HG02610 (cell line): ENCODE results near the gene TRAPPC5.

Experiments used
- ATAC-seq: cut with Tn5 transposase; IDR thresholded peaks from one replicate; pipeline ENCODE4 v1.9.1; 2021; ENCODE audit warnings: mild to moderate bottlenecking, moderate library complexity; ENCODE audit not compliant: unreplicated experiment

TRAPPC5 gene

DNA sequence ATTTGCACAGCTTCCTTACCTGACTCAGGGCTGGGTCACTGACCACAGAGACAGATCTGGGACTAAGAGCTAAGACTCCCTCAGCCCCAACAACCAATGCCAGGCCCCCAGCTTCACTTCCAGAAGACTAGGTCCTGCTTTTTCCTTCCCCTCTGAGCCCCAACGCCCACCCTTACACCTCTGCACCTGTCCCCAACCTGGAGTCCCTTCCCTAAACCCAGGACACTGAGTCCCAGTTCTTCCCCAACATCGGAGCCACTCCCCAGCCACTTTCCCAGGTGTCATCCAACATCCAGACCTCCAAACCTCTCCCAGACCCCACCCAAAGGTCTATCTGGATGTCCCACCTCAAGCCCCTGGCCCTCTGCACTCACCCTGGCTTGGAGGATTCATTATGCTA is 18.4 kb downstream of the TRAPPC5 start:
- ATAC-seq, result no peak

DNA sequence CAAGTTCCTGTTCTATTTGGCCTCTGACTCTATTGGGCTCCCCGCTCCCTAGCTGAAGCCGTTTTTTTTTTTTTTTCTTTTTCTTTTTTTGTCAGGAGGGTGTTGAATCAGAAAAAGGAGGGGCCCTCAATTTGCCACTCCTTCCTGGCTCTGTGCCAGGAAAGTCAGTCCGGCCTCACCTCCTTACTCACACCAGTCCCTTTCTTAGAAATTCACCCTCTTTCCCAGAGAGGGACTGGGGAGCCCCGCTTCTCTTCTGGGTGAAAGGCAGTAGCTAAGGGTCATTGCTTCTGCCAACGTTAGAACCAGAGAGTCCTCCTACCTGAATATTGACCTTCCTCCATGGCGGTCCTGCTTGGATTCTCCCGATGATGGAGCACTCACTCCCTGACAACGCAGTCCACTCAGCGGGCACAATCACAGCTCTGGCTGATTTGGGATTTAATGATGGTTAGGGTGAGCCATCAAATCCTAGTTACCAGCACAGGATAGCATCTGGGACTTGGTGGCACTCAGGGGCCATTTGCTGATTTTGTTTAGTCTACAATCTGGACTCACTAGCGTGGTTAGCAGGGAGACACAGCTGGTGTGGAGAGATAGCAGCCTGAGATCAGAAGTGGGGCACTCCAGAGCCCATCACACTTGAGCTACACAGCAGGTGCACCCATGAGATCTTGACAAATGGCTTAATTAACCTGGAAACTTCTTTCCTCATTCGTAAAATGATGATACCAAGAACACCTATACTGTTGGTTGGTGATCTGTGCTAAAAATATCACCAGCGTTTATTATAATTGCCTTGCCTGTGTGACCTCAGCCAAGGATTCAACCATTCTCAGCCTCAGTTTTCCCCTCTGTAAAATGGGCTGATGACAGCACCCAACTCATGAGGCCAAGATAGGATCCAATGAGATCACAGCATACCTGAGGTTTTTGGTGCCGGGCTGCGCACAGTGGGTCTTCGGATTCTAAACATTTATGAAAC is 19.1 kb downstream of the TRAPPC5 start:
- ATAC-seq, result no peak

DNA sequence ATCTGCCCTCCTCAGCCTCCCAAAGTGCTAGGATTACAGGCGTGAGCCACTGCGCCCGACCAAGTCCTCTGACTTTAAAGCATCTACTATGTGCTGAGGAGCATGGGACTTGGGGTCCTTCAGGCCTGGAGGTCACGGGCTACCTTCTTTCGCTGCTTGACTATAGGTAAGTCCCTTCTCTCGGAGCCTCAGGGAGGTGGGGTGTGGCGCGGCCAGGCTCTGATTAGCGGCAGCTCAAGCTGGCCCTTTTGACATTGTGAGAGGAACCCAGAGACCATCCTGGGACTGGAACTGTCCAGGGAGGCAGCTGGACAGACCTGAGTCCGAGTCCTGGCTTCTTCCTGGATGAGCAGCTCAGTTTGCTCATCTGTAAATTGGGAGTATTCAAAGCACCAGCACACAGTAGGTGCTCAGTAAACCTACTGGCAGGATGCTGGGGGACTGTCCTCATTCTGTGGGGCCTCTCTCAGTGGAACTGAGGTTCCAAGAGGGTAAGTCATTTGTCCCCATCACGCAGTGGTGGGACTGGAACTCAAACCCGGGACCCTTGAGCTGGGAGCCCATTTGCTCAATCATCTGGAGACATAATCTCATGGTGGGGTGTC is 20.5 kb downstream of the TRAPPC5 start:
- no peak for ATAC-seq

DNA sequence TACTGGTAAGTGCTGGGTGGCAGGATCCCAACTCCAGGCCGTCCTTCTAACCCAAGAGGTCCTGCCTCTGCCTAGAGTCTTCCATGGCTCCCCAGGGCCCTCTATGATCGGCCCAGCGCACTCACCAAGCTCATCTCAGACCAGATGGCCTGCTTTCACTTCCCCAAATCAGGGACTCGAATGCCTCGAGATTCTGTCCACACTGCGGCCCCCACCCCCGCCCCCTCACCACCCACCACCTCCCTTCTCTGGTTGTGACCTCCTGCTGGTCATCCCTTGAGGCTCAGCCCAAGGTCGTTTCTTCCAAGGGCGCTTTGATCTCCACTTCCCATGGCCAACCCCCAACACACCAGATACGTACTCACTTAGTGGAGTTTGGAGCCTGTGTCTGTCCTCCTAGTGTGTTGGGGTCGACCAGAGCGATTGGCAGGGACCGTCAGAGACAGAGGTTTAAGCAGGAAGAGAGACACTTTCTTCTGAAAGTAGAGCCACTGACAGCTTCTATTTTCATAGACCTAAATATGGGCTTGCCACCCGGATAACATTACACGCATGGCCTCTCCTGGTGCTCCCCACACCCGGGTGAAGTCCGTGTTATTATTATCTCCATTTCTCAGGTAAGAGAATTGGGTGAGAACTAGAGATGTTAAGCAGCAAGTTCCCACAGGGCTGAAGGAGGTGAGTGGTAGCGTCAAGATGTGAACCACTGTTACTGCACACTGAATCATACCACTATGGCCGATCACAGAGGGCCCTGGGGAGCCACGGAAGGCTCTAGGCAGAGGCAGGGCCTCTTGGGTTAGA is 21.2 kb downstream of the TRAPPC5 start, which contains the start of gene FCER2:
Gene FCER2, minus strand, starts transcription at position 478 of the 804 bp plus-strand sequence. CDS start 2,371 bp downstream, outside the sequence.
- peak; percentile 48 for ATAC-seq

DNA sequence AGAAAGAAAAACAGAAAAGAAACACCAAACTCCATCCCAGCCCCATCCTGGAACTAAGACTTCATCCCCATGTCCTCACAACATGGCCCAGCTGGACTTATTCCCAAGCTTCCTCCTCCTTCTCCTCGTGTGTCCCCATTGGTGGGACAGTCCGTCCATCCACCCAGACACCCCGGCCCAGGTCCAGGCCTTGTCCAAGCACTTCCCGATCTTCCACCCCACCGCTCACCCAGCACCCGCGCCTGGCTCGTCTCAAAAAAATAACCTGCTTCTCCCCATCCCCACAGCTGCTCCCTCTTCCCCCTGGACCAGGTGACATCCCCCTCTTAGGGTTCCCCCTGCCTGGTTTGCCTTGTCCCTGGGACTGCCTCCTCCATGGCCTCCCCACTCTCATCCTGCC is 22.7 kb downstream of the TRAPPC5 start:
- no peak for ATAC-seq

DNA sequence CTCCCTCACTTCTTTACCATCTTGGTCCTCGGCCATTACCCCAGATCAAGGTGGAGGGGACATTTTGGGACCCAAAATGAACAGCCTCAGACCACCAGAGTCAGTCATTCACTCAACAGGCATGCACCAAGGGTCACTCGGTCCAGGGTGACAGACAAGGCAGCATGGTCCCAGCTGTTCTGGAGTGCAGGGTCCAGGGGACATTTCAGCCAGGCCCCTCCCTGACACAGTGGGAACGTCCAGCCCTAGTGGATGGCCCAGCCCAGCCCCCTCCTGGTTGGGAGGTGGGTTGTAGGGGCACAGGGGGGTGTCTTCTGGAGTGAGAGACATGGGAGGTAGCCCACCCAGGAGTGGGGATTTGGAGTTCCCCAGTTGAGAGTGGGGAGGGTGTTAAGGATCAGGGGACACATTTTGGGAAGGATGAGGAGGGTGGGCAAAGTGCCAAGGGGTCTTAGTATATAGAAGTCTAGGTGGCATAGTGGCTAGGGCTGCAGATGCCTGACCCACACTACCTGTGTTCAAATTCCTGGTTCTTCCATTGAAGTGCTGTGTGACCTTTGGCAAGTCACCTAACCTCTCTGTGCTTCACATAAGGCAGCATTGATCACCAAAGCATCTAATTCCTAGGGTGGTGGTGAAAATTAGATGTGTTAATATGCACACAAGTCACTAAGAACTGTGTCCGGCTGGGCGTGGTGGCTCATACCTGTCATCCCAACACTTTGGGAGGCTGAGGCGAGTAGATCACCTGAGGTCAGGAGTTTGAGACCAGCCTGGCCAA is 23.8 kb downstream of the TRAPPC5 start:
- ATAC-seq, result no peak

DNA sequence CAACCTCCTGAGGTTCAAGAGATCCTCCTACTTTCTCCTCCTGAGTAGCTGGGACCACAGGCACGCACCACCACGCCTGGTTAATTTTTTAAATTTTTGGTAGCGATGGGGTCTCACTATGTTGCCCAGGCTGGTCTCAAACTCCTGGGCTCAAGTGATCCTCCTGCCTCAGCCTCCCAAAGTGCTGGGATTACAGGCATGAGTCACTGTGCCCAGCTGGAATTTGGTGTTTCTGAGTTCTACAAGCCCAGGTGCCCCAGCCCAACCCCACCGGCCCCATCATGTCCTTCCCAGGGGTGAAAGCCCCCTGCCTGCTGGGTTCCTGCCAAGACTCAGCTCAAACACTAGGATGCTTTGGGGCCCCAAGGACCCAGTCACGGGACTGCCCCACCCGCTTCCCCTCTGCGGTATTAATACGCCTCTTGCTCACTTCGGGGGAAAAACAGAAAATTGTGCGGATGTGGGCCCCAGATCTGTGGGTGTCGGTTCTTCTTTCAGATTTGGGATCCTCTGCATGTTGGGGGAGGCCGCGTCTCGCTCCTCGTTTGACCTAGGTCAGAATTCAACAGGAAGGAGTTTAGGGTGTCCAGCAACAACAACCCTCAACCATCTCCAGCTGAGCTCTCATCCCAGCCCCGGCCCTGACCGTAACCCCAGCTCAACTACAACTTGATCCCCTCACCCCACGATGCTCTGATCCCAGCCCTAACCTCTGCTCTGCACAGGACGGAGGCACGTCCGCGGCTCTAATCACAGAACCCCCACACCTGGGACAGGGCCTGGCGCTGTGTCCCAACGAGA is 25.0 kb downstream of the TRAPPC5 start:
- ATAC-seq, result peak; percentile 41

DNA sequence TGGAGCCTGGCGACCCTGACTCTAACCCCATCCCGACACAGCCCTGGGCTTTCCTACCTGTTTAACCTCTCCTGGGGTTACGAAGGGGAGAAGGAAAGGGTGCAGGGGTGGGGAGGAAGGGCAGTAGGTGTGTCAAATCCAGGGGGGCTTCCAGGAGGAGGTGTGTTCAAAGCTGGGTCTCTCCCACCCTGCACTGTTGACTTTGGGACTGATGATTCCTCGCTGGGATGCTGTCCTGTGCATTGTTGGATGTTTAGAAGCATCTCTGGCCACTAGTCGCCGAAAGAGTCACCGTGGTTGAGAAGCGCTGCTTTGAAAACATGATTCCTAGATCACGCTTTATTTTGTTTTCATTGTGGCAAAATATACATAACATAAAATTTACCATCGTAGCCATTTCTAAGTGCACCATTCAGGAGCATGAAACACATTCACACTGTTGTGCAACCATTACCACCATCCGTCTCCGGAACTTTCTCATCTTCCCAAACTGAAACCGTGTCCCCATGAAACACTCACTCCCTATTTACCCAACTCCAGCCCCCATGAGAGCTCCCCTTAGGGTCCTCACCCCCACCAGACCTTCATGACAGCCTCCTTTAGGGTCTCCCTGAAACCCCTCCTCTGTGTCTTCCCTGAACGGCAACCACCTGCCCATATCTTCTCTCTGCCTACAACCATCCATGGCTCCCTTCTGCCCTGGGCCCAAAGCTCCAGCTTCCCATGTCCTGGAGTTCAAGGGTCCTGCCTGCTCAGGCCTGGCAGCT is 25.7 kb downstream of the TRAPPC5 start:
- ATAC-seq, result no peak

DNA sequence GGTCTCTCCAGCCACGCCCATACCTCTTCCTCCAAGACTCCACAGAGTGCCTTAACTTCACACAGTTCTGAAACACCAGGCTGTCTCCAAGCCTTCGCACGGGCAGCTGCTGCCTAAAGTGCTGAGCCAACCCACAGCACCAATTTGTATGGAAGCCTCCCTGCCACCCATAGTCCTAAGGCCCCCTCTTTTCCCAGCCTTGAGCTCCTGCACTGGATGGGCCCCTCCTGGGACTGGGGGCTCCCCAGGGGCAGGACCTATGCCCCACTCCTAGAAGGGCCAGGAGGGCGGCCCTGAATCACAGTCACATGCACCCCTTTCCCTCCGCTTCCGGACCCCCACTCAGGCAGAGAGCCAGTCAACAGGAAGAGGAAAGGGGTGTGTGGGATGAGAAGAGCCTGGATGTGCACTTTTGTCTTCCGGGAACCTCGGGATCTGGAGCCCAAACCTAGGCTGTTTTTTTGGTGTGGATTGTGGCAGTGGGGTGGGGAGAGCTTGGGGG is 26.4 kb downstream of the TRAPPC5 start:
- no peak for ATAC-seq

DNA sequence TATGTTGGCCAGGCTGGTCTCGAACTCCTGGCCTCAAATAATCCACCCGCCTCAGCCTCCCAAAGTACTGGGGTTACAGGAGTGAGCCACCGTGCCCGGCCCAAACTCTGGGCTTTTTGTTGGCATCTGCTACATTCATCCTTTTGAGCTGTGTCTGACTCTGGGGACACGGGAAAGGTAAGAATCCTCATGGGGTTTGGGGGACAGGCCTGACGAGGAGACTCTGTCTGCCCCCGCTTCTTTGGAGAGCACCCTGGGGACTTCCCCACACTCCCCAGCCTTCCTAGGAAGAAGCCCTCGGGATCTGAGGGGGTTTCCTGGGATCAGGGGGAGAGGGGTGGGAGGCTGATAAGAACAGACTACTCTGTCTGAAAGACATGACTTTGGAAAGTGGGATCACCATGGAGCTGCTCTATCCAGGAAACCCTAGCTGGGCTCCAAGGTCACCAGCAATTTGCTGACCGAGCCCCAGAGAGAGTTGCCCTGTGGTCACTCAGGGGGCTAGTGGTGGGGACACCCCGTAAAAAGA is 29.4 kb downstream of the TRAPPC5 start:
- no peak for ATAC-seq

DNA sequence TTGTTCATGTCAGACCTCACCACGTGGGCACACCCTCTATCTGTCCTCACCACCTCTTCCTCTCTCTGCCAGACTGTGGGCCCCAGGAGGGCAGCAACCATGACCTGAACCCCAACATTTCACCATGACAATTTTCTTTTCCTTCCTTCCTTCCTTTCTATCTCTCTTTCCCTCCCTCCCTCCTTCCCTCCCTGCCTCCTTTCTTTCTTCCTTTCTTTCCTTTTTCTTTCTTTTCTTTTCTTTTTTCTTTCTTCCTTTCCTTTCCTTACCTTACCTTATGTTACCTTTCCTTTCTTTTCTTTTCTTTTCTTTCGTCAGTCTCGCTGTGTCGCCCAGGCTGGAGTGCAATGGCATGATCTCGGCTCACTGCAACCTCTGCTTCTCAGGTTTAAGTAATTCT is 30.0 kb downstream of the TRAPPC5 start:
- no peak for ATAC-seq

DNA sequence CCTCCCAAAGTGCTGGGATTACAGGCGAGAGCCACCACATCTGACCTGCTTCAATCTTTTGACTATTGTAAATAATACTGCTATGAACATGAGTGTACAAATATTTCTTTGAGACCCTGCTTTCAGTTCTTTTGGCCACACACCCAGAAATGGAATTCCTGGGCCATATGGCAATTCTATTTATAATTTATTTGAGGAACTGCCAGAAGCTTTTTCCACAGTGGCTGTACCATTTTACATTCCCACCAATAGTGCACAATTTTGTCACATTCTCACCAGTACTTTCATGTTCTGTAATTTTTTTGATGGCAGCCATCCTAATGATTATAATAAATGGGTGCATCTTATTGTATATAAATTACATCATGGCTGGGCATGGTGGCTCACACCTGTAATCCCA is 35.0 kb downstream of the TRAPPC5 start:
- ATAC-seq, result no peak

DNA sequence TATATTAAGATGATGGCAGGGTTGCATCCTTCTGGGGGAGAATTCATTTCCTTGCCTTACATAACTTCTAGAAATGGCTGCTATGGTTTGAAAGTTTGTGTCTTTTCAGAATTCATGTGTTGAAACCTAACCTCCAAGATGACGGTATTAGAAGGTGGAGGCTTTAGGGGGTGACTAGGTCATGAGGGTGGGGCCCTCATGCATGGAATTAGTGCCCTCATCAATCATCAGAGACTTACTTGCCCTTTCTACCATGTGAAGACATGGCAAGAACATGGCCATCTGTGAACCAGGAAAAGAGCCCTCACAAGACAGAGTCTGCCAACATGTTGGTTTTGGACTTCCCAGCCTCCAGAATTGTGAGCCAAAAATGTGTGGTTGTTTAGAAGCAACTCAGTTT is 36.1 kb downstream of the TRAPPC5 start:
- ATAC-seq, result no peak

DNA sequence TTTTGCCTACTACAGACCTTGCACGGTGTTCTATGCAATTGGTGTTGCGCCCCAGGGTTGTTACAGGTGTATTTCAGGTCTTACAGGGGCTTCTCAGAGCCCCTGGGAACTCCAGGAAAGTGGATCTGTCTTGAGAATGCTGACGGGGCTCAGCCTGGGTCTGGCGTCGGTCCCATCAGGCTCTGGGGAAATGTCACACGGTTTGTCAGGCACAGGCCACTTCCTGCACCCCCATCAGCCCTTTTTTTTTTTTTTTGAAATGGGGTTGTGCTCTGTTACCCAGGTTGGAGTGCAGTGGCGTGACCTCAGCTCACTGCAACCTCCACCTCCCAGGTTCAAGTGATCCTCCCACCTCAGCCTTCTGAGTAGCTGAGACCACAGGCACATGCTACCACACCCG is 38.0 kb downstream of the TRAPPC5 start:
- ATAC-seq, result no peak

DNA sequence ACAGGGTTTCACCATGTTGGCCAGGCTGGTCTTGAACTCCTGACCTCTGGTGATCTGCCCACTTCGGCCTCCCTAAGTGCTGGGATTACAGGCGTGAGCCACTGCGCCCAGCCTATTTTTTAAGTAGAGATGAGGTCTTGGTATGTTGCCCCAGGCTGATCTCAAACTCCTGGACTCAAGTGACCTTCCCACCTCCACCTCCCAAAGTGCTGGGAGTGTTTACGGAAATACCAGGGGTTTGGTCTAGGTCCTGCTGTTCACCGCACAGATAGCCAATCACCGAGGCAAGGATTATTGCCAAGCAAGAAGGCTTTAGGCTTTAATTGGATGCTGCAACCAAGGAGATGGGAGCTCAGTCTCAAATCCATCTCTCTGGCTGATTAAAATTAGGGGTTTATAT is 39.7 kb downstream of the TRAPPC5 start:
- ATAC-seq, result no peak

DNA sequence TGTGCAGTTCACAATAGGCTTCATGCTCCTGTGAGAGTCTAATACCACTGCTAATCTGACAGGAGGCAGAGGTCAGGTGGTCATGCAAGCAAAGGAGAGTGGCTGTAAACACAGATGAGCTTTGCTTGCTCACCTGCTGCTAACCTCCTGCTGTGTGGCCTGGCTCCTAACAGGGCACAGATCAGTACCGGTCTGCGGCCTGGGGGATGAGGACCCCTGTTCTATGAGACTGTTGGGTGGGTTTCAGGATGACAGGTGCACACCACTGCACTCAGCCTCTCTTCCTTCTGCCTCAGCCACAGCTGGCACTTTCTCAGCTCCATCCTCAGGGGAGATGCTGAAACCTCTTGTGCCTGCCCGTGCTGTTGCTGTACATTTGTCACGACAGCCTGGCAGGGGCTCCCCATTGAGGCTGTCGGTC is 41.6 kb downstream of the TRAPPC5 start:
- no peak for ATAC-seq

DNA sequence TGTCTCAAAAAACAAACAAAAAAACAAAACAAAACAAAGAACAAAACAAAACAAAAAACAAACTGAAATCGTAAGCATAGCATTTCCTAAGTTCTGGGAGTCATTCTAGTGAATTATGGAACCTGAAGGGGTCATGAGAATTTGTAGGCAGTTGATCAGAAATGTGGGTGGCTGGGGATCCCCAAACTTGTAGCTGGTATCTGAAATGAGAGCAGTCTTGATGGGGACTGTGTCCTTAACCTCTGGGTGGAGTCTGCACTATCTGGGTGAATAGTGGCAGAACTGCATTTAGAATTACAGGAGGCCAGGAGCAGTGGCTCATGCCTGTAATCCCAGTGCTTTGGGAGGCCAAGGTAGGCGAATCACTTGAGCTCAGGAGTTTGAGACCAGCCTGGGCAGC is 45.2 kb downstream of the TRAPPC5 start:
- ATAC-seq, result no peak

DNA sequence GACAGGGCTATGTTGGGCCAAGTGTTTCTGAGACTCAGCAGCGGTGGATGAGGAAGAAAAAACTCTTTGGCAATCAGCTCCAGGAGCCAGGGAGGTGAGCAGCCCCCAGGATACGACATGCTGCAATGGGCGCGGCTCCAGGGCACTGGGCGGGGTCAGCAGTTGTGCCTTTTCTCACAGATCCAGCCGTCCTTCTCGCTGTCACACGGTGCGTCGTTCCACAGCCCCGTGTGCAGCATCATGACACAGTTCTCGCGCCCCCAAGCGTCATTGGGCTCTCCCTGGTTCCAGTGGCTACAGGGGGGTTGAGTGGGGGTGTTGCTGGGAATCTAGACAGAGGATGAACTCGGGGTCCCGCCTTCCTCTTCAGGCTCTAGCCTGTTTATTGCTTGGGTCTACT is 48.6 kb downstream of the TRAPPC5 start:
- ATAC-seq, result no peak
